ENCODE data around the gene NATD1. TPM values are rescaled to one million over a fixed set of nuclear protein-coding genes. Genes with fewer than 3 reads are reported as not detected.

The NATD1 gene
- total and polyA plus RNA-seq, 2 of the 8 experiments (the other 6 are each of a cell fraction or from before 2014, with no cell fraction given) = 5.4 to 8.4 TPM

DNA sequence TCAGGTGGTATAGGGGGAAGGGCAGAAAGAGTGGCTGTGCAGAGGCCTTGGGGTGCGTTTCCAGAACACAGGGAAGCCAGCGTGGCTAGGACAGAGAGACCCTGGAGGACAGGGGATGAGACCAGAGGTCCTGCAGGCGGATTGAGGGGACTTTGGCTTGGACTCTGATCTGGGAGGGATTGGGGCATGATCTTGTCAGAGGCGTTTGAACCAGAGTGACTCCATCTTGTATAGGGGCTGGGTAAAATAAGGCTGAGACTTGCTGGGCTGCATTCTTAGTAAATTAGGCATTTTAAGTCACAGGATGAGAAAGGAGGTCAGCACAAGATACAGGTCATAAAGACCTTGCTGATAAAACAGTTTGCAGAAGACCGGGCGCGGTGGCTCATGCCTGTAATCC, 5.4 kb upstream of the NATD1 start (continued):
- TF ChIP-seq, protein P1, sequence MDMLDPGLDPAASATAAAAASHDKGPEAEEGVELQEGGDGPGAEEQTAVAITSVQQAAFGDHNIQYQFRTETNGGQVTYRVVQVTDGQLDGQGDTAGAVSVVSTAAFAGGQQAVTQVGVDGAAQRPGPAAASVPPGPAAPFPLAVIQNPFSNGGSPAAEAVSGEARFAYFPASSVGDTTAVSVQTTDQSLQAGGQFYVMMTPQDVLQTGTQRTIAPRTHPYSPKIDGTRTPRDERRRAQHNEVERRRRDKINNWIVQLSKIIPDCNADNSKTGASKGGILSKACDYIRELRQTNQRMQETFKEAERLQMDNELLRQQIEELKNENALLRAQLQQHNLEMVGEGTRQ (IDR thresholded peaks at IDR 0.05; ENCODE audit: low read length) = no peak
- TF ChIP-seq CHD2 (IDR thresholded peaks at IDR 0.05; ENCODE audit: low read length) = no peak
